WTC11 (cell line): ENCODE data around the gene USH2A. TPM values are rescaled to one million over a fixed set of nuclear protein-coding genes. Genes with fewer than 3 reads are reported as not detected.

Source experiments
- ATAC-seq: fragments of 200-7000 bp; cut with Tn5 transposase; 2 replicates; pipeline ENCODE4 v1.10.0; 2021; ENCODE audit warnings: mild to moderate bottlenecking, moderate library complexity
- CTCF ChIA-PET: fragments of 300-600 bp; sonication (Branson Sonifier 250); formaldehyde crosslinking; loops from one replicate; lab custom pipeline; 2021; ENCODE audit warnings: antibody characterized with exemption; lab: Charles Lee
- POLR2A ChIA-PET: fragments of 350-600 bp; sonication (Branson Sonifier 250); formaldehyde crosslinking; loops from one replicate; lab custom pipeline; 2021; ENCODE audit warnings: antibody characterized with exemption; lab: Charles Lee
- DNase-seq: peaks from one replicate; pipeline ENCODE4 v3.0.0; 2021; ENCODE audit warnings: low spot score
- H3K27ac Mint-ChIP-seq: 2 replicates; pipeline ENCODE4 v1.8.0; 2021; ENCODE audit warnings: mixed read lengths
- H3K27me3 Mint-ChIP-seq: 2 replicates; pipeline ENCODE4 v1.8.0; 2021; ENCODE audit warnings: low read depth, mild to moderate bottlenecking, moderate library complexity, mixed read lengths
- H3K36me3 Mint-ChIP-seq: 2 replicates; pipeline ENCODE4 v1.8.0; 2021; ENCODE audit warnings: mixed read lengths
- H3K4me1 Mint-ChIP-seq: 2 replicates; pipeline ENCODE4 v1.8.0; 2022; ENCODE audit warnings: mixed read lengths
- H3K4me3 Mint-ChIP-seq: 2 replicates; pipeline ENCODE4 v1.8.0; 2021; ENCODE audit warnings: mild to moderate bottlenecking, moderate library complexity, mixed read lengths
- H3K9me3 Mint-ChIP-seq: 2 replicates; pipeline ENCODE4 v1.8.0; 2021; ENCODE audit warnings: mixed read lengths
- ATF1 ChIP-seq: sonication (generic); formaldehyde crosslinking; IDR thresholded peaks from 2 replicates; pipeline ENCODE4 v1.8.1; 2023; ENCODE audit warnings: mild to moderate bottlenecking, moderate library complexity, missing genetic modification reagents
- CREM ChIP-seq: sonication (generic); formaldehyde crosslinking; IDR thresholded peaks from 2 replicates; pipeline ENCODE4 v1.8.1; 2022; ENCODE audit warnings: mild to moderate bottlenecking, missing genetic modification reagents, moderate library complexity
- FOXK1 ChIP-seq: sonication (generic); formaldehyde crosslinking; IDR thresholded peaks from 2 replicates; pipeline ENCODE4 v1.8.0; 2022; ENCODE audit warnings: mild to moderate bottlenecking, moderate library complexity, missing genetic modification reagents
- FOXP1 ChIP-seq: sonication (generic); formaldehyde crosslinking; IDR thresholded peaks from 2 replicates; pipeline ENCODE4 v1.8.0; 2022; ENCODE audit warnings: missing genetic modification reagents, mild to moderate bottlenecking, moderate library complexity, borderline replicate concordance
- IRF2 ChIP-seq: sonication (generic); formaldehyde crosslinking; IDR thresholded peaks from 2 replicates; pipeline ENCODE4 v1.8.0; 2022; ENCODE audit warnings: low read depth, missing genetic modification reagents, borderline replicate concordance
- KAT7 ChIP-seq: sonication (generic); formaldehyde crosslinking; IDR thresholded peaks from 2 replicates; pipeline ENCODE4 v1.8.1; 2023; ENCODE audit warnings: missing genetic modification reagents, mild to moderate bottlenecking, borderline replicate concordance
- NR2C2 ChIP-seq: sonication (generic); formaldehyde crosslinking; IDR thresholded peaks from 2 replicates; pipeline ENCODE4 v1.8.0; 2022; ENCODE audit warnings: mild to moderate bottlenecking, missing genetic modification reagents
- PRRX2 ChIP-seq: fragments of 250-450 bp; sonication (Bioruptor Pico); IDR thresholded peaks from 2 replicates; pipeline ENCODE4 v1.8.0; 2021; ENCODE audit warnings: mild to moderate bottlenecking
- RORB ChIP-seq: fragments of 250-450 bp; sonication (Bioruptor Pico); IDR thresholded peaks from 2 replicates; pipeline ENCODE4 v1.9.0; 2021; ENCODE audit warnings: mild to moderate bottlenecking
- SMAD3 ChIP-seq: sonication (generic); formaldehyde crosslinking; IDR thresholded peaks from 2 replicates; pipeline ENCODE4 v1.8.0; 2022; ENCODE audit warnings: missing genetic modification reagents, mild to moderate bottlenecking, borderline replicate concordance
- SOX15 ChIP-seq: fragments of 250-450 bp; sonication (Bioruptor Pico); IDR thresholded peaks from 2 replicates; pipeline ENCODE4 v1.9.0; 2021; ENCODE audit warnings: mild to moderate bottlenecking
- SP1 ChIP-seq: sonication (generic); formaldehyde crosslinking; conservative IDR thresholded peaks from 2 replicates; pipeline ENCODE4 v1.8.1; 2022; ENCODE audit warnings: missing genetic modification reagents
- TEAD1 ChIP-seq: sonication (generic); formaldehyde crosslinking; IDR thresholded peaks from 2 replicates; pipeline ENCODE4 v1.8.0; 2022; ENCODE audit warnings: mild to moderate bottlenecking, missing genetic modification reagents
- TEAD4 ChIP-seq: sonication (generic); formaldehyde crosslinking; IDR thresholded peaks from 2 replicates; pipeline ENCODE4 v1.8.0; 2022; ENCODE audit warnings: mild to moderate bottlenecking, missing genetic modification reagents
- TP53 ChIP-seq: sonication (generic); formaldehyde crosslinking; IDR thresholded peaks from 2 replicates; pipeline ENCODE4 v1.8.1; 2023; ENCODE audit warnings: mild to moderate bottlenecking, missing genetic modification reagents
- ZNF138 ChIP-seq: sonication (generic); formaldehyde crosslinking; conservative IDR thresholded peaks from 2 replicates; pipeline ENCODE4 v1.8.1; 2022; ENCODE audit warnings: mild to moderate bottlenecking, moderate library complexity, missing genetic modification reagents
- ZNF219 ChIP-seq: sonication (generic); formaldehyde crosslinking; IDR thresholded peaks from 2 replicates; pipeline ENCODE4 v1.8.0; 2023; ENCODE audit warnings: missing genetic modification reagents, mild to moderate bottlenecking, borderline replicate concordance
- ZNF396 ChIP-seq: fragments of 250-450 bp; sonication (Bioruptor Pico); IDR thresholded peaks from 2 replicates; pipeline ENCODE4 v1.8.0; 2021; ENCODE audit warnings: mild to moderate bottlenecking, moderate library complexity, borderline replicate concordance
- ZNF671 ChIP-seq: fragments of 250-450 bp; sonication (Bioruptor Pico); IDR thresholded peaks from 2 replicates; pipeline ENCODE4 v1.8.0; 2021; ENCODE audit warnings: mild to moderate bottlenecking
- total RNA-seq: library from RNA; stranded (reverse); gene quantifications from 3 replicates; pipeline ENCODE4 v1.2.3, GENCODE V29; 2021
- TF ChIP-seq, protein P1 (sequence below): sonication (generic); formaldehyde crosslinking; IDR thresholded peaks from 2 replicates; pipeline ENCODE4 v1.8.0; 2023; ENCODE audit warnings: missing genetic modification reagents
- TF ChIP-seq, protein P2 (sequence below): sonication (generic); formaldehyde crosslinking; conservative IDR thresholded peaks from 2 replicates; pipeline ENCODE4 v1.8.1; 2022; ENCODE audit warnings: mild to moderate bottlenecking, missing genetic modification reagents
- TF ChIP-seq, protein P3 (sequence below): sonication (generic); formaldehyde crosslinking; IDR thresholded peaks from 2 replicates; pipeline ENCODE4 v1.8.0; 2022; ENCODE audit warnings: mild to moderate bottlenecking, missing genetic modification reagents
- TF ChIP-seq, protein P4 (sequence below): fragments of 250-450 bp; sonication (Bioruptor Pico); IDR thresholded peaks from 2 replicates; pipeline ENCODE4 v1.9.0; 2021; ENCODE audit warnings: mild to moderate bottlenecking
- TF ChIP-seq, protein P5 (sequence below): sonication (generic); formaldehyde crosslinking; IDR thresholded peaks from 2 replicates; pipeline ENCODE4 v1.8.0; 2022; ENCODE audit warnings: mild to moderate bottlenecking, missing genetic modification reagents

Gene USH2A
- total RNA-seq, 1 experiment from 2014 or later = 0.37 TPM

DNA sequence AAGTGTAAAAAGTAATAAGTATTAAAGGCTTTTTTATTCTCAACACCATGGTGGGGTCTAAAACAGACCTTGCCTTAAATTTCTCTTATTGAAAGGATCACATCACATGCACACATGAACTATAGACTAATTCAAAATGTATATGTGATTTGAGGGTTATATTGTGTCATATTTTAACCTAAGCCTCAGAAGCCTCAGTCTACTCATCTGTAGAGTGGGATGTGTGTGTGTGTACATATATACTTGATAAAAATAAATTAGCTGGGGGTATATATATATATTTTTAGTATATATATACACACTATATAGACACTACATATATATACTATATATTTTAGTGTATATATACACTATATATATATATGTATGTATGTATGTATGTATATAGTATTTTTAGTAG lies 797.3 kb downstream of the USH2A start:
- Mint-ChIP-seq H3K36me3 (peaks cover 2% of the 10 kb centered on the region), H3K27me3 (no peaks in the 10 kb centered on the region), H3K4me3 (no peak overlapping the region), H3K9me3 (no peaks in the 10 kb centered on the region), H3K27ac (no peak overlapping the region), H3K4me1 (no peaks in the 10 kb centered on the region; the same call in 1 of the 2 replicates)
- ChIA-PET CTCF (no interaction called here), POLR2A (no interaction called here)
- no peak for TF ChIP-seq SMAD3
- TF ChIP-seq, protein P1, sequence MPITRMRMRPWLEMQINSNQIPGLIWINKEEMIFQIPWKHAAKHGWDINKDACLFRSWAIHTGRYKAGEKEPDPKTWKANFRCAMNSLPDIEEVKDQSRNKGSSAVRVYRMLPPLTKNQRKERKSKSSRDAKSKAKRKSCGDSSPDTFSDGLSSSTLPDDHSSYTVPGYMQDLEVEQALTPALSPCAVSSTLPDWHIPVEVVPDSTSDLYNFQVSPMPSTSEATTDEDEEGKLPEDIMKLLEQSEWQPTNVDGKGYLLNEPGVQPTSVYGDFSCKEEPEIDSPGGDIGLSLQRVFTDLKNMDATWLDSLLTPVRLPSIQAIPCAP (CRISPR knock-in tag) = no peak
- TF ChIP-seq FOXK1 (CRISPR knock-in tag) = no peak
- no peak for TF ChIP-seq ZNF219
- no peak for TF ChIP-seq PRRX2 (CRISPR knock-in tag)
- no peak for TF ChIP-seq IRF2 (CRISPR knock-in tag)
- no peak for TF ChIP-seq ZNF671
- no peak for TF ChIP-seq RORB (CRISPR knock-in tag)
- TF ChIP-seq ATF1 (CRISPR knock-in tag) = no peak
- DNase-seq (no peak), ATAC-seq (no peak)

DNA sequence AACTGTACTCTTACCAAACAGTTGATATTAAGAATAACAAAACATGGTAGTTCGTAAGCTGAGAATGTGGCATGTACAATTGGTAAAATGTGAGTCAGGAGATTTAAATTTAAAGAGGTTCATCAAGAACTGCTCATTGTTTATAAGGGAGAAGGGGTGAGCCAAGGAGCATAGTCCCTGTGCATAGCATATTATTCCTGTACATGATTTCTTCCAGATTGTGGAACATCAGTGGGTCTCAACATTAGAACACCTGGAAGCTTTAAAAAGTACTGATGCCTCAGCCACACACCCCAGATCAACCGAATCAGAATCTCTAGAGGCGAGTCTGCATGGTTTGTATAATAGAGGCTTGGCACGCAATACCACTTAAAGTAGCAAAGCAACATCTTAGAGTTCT lies 800.1 kb downstream of the USH2A start:
- TF ChIP-seq ZNF138 (no peak), TP53 (no peak), IRF2 (CRISPR knock-in tag) (no peak), SOX15 (CRISPR knock-in tag) (no peak), KAT7 (CRISPR knock-in tag) (no peak), PRRX2 (CRISPR knock-in tag) (no peak), SP1 (CRISPR knock-in tag) (no peak), FOXP1 (CRISPR knock-in tag) (no peak), ZNF219 (no peak), ZNF396 (CRISPR knock-in tag) (no peak), NR2C2 (CRISPR knock-in tag) (no peak), CREM (CRISPR knock-in tag) (no peak), TEAD4 (CRISPR knock-in tag) (no peak), FOXK1 (CRISPR knock-in tag) (no peak), TEAD1 (CRISPR knock-in tag) (no peak)
- TF ChIP-seq, protein P2, sequence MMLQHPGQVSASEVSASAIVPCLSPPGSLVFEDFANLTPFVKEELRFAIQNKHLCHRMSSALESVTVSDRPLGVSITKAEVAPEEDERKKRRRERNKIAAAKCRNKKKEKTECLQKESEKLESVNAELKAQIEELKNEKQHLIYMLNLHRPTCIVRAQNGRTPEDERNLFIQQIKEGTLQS (CRISPR knock-in tag) = no peak
- TF ChIP-seq, protein P3, sequence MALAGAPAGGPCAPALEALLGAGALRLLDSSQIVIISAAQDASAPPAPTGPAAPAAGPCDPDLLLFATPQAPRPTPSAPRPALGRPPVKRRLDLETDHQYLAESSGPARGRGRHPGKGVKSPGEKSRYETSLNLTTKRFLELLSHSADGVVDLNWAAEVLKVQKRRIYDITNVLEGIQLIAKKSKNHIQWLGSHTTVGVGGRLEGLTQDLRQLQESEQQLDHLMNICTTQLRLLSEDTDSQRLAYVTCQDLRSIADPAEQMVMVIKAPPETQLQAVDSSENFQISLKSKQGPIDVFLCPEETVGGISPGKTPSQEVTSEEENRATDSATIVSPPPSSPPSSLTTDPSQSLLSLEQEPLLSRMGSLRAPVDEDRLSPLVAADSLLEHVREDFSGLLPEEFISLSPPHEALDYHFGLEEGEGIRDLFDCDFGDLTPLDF (CRISPR knock-in tag) = no peak
- TF ChIP-seq, protein P4, sequence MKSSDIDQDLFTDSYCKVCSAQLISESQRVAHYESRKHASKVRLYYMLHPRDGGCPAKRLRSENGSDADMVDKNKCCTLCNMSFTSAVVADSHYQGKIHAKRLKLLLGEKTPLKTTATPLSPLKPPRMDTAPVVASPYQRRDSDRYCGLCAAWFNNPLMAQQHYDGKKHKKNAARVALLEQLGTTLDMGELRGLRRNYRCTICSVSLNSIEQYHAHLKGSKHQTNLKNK (CRISPR knock-in tag) = no peak
- TF ChIP-seq, protein P5, sequence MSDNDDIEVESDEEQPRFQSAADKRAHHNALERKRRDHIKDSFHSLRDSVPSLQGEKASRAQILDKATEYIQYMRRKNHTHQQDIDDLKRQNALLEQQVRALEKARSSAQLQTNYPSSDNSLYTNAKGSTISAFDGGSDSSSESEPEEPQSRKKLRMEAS (CRISPR knock-in tag) = no peak
- TF ChIP-seq, all 79 proteins: peak for 0
- Mint-ChIP-seq H3K9me3 (no peaks in the 10 kb centered on the region), H3K27me3 (no peaks in the 10 kb centered on the region), H3K4me3 (no peak overlapping the region), H3K27ac (no peak overlapping the region), H3K4me1 (peaks cover 6% of the 10 kb centered on the region), H3K36me3 (peaks cover 17% of the 10 kb centered on the region)
- ChIA-PET POLR2A (no interaction called here), CTCF (interaction anchor here (0.6 kb wide), 1 partner anchor 104 kb away, joined by 3 read pairs; no protein-coding TSS in a partner anchor)
- ATAC-seq (no peak), DNase-seq (no peak)
